ENCODE results near the gene RASAL2. TPM values are rescaled to one million over a fixed set of nuclear protein-coding genes. Genes with fewer than 3 reads are reported as not detected.

The RASAL2 gene
- total RNA-seq, 1 experiment from 2014 or later, result 31.6 TPM

- Histone ChIP-seq H3K4me1 (ENCODE audit: control insufficient read depth, insufficient read depth, low read length) (peaks cover 16% of the 10 kb centered on the region), H3K27me3 (ENCODE audit: control insufficient read depth, insufficient read depth, low read length) (no peaks in the 10 kb centered on the region), H3K4me3 (ENCODE audit: low read depth in 2 of 2, low read length in 2 of 2) (no peak overlapping the region), H3K9me3 (ENCODE audit: control insufficient read depth, insufficient read depth, low read depth, low read length) (peaks cover 3% of the 10 kb centered on the region; the same call in 1 of the 2 replicates), H3K27ac (ENCODE audit: low read length) (no peak overlapping the region), H3K36me3 (ENCODE audit: control insufficient read depth, insufficient read depth, low read length) (no peaks in the 10 kb centered on the region)
- intact Hi-C loops (cut with micrococcal nuclease; ENCODE audit: unreplicated experiment), result no loop called here
- ATAC-seq (no peak), DNase-seq (ENCODE audit: low read depth, low spot score) (no peak)
- CTCF ChIA-PET, result interaction anchor here (0.6 kb wide), 1 partner anchor 183 kb away, joined by 4 read pairs; no protein-coding TSS in a partner anchor
- TF ChIP-seq SIN3A (IDR thresholded peaks at IDR 0.05; ENCODE audit: borderline replicate concordance, insufficient read depth, low read depth, low read length) (no peak), REST (IDR thresholded peaks at IDR 0.05; ENCODE audit: insufficient read depth in 1 of 2, low read depth in 2 of 2, low read length in 1 of 2) (no peak), TCF7L2 (IDR thresholded peaks at IDR 0.05; ENCODE audit: low read depth, low read length) (no peak), POLR2AphosphoS5 (IDR thresholded peaks at IDR 0.05; ENCODE audit: low read depth, low read length) (no peak)
- TF ChIP-seq, protein P1, sequence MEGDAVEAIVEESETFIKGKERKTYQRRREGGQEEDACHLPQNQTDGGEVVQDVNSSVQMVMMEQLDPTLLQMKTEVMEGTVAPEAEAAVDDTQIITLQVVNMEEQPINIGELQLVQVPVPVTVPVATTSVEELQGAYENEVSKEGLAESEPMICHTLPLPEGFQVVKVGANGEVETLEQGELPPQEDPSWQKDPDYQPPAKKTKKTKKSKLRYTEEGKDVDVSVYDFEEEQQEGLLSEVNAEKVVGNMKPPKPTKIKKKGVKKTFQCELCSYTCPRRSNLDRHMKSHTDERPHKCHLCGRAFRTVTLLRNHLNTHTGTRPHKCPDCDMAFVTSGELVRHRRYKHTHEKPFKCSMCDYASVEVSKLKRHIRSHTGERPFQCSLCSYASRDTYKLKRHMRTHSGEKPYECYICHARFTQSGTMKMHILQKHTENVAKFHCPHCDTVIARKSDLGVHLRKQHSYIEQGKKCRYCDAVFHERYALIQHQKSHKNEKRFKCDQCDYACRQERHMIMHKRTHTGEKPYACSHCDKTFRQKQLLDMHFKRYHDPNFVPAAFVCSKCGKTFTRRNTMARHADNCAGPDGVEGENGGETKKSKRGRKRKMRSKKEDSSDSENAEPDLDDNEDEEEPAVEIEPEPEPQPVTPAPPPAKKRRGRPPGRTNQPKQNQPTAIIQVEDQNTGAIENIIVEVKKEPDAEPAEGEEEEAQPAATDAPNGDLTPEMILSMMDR (IDR thresholded peaks at IDR 0.05), result no peak
- BruUV-seq (replicated peaks), result no TSS peak
- POLR2A ChIA-PET, result no interaction called here
- in situ Hi-C loops (cut with HindIII; ENCODE audit: low pct_unique_long_range_greater_than_20kb, low sequenced_read_pairs), result no loop called here
Measured at GRCh38 chr1:178277793-178278530, 184.1 kb downstream of the RASAL2 start.

DNA sequence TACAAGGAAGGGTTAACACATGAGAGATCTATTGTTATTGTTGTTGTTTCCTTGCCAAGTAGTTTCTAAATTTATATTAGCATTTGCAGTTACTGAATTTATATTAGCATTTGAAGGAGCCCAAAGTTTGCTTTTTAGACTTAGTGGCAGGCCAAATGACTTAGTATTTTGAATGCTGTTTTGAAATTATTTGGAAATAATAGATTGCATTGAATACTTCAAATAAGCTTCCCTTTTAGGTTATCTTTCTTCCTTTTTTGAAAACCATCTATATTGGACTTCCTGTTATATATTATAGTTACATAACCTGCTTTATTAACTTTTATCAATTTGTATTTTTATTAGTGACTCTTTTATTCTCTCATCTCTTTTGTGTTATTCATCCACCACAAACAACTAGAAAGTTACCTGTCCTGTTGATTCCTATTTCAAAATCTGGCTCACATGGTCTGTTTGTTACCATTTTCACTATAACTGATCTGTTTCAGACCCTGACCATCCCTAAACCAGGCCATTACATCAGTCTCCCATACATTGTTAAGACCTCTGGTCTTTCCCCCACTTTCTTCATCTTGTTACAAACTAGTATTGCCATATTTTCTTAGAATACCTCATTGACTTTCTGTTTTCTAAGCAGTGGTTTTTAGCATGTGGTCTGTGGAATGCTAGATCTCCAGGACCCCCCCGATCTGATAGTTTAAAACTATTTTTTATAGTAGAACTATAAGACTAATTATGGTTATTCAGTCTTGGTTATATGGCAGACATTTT, 185.2 kb downstream of the RASAL2 start:
- H3K27me3 ChIP-seq (ENCODE audit: control insufficient read depth, insufficient read depth, low read length), result no peaks in the 10 kb centered on the region
- H3K36me3 ChIP-seq (ENCODE audit: control insufficient read depth, insufficient read depth, low read length), result no peaks in the 10 kb centered on the region
- DNase-seq (ENCODE audit: low read depth, low spot score), result no peak
- in situ Hi-C loops (cut with HindIII; ENCODE audit: low pct_unique_long_range_greater_than_20kb, low sequenced_read_pairs), result no loop called here
- BruUV-seq (replicated peaks), result no TSS peak
- peaks cover 20% of the 10 kb centered on the region for H3K4me1 ChIP-seq (ENCODE audit: control insufficient read depth, insufficient read depth, low read length)
- H3K27ac ChIP-seq (ENCODE audit: low read length), result no peak overlapping the region
- ATAC-seq, result no peak
- ChIA-PET POLR2A (interaction anchor here (0.6 kb wide), 1 partner anchor 185 kb away, joined by 7 read pairs; the partner anchor contains the start of gene RASAL2), CTCF (no interaction called here)
- no peak overlapping the region for H3K4me3 ChIP-seq (ENCODE audit: low read depth in 2 of 2, low read length in 2 of 2)
- peaks cover 3% of the 10 kb centered on the region; the same call in 1 of the 2 replicates for H3K9me3 ChIP-seq (ENCODE audit: control insufficient read depth, insufficient read depth, low read depth, low read length)
- intact Hi-C loops (cut with micrococcal nuclease; ENCODE audit: unreplicated experiment), result no loop called here
- TF ChIP-seq, protein P1 (IDR thresholded peaks at IDR 0.05), result no peak
- TF ChIP-seq SIN3A (IDR thresholded peaks at IDR 0.05; ENCODE audit: borderline replicate concordance, insufficient read depth, low read depth, low read length) (no peak), TCF7L2 (IDR thresholded peaks at IDR 0.05; ENCODE audit: low read depth, low read length) (no peak), POLR2AphosphoS5 (IDR thresholded peaks at IDR 0.05; ENCODE audit: low read depth, low read length) (no peak), REST (IDR thresholded peaks at IDR 0.05; ENCODE audit: insufficient read depth in 1 of 2, low read depth in 2 of 2, low read length in 1 of 2) (no peak)
